Islet of Langerhans (tissue), 1 donor: ENCODE results near the gene SCPEP1.

ENCODE experiments used
- FAIRE-seq: peaks from one replicate; lab custom pipeline; 2011; peaks lifted over from hg19 to GRCh38; lab: Jason Lieb, UNC

Gene SCPEP1

GRCh38 chr17:57001541-57001940 lies 23.6 kb downstream of the SCPEP1 start:
- no peak for FAIRE-seq

GRCh38 chr17:57002904-57003303 lies 25.0 kb downstream of the SCPEP1 start:
- FAIRE-seq = no peak

- FAIRE-seq = no peak
Observed at GRCh38 chr17:57004944-57005579, 27.1 kb downstream of the SCPEP1 start.

GRCh38 chr17:57006040-57006439 lies 28.1 kb downstream of the SCPEP1 start:
- FAIRE-seq = no peak

GRCh38 chr17:57008958-57009357 lies 31.0 kb downstream of the SCPEP1 start:
- no peak for FAIRE-seq

GRCh38 chr17:57009737-57010445 lies 32.0 kb downstream of the SCPEP1 start:
- FAIRE-seq = peak; percentile 36

GRCh38 chr17:57010487-57010886 lies 32.6 kb downstream of the SCPEP1 start:
- no peak for FAIRE-seq

- no peak for FAIRE-seq
Observed at GRCh38 chr17:57011491-57012015, 33.6 kb downstream of the SCPEP1 start.

GRCh38 chr17:57016071-57016763 lies 38.3 kb downstream of the SCPEP1 start:
- no peak for FAIRE-seq

GRCh38 chr17:57016764-57017116 lies 38.8 kb downstream of the SCPEP1 start:
- FAIRE-seq = no peak

- FAIRE-seq = no peak
Observed at GRCh38 chr17:57017625-57018024, 39.7 kb downstream of the SCPEP1 start.

GRCh38 chr17:57020208-57020607 lies 42.3 kb downstream of the SCPEP1 start:
- no peak for FAIRE-seq

GRCh38 chr17:57021226-57021940 lies 43.5 kb downstream of the SCPEP1 start:
- FAIRE-seq = no peak

GRCh38 chr17:57025876-57026275 lies 47.9 kb downstream of the SCPEP1 start:
- FAIRE-seq = no peak

GRCh38 chr17:57027852-57028251 lies 49.9 kb downstream of the SCPEP1 start:
- FAIRE-seq = no peak

- FAIRE-seq = no peak
Observed at GRCh38 chr17:57032343-57032742, 54.4 kb downstream of the SCPEP1 start.

GRCh38 chr17:57033296-57033695 lies 55.4 kb downstream of the SCPEP1 start:
- FAIRE-seq = no peak

- FAIRE-seq = no peak
Observed at GRCh38 chr17:57034807-57035754, 57.1 kb downstream of the SCPEP1 start.

- no peak for FAIRE-seq
Observed at GRCh38 chr17:57035971-57036481, 58.1 kb downstream of the SCPEP1 start.

GRCh38 chr17:57037411-57037810 lies 59.5 kb downstream of the SCPEP1 start:
- no peak for FAIRE-seq

- no peak for FAIRE-seq
Observed at GRCh38 chr17:57038486-57038885, 60.6 kb downstream of the SCPEP1 start.
